ENCODE results near the gene MIER3.

- no peak for TF ChIP-seq CTCF (IDR thresholded peaks at IDR 0.05)
- no peak for TF ChIP-seq POLR2A (IDR thresholded peaks at IDR 0.05)
Measured at GRCh38 chr5:56913766-56914165, 38.2 kb downstream of the MIER3 start.
